ENCODE results near the gene TAS1R1. TPM values are rescaled to one million over a fixed set of nuclear protein-coding genes. Genes with fewer than 3 reads are reported as not detected.

The TAS1R1 gene
- total and polyA plus RNA-seq, 2 experiments from 2014 or later = 0.19 TPM; not detected in 1

DNA sequence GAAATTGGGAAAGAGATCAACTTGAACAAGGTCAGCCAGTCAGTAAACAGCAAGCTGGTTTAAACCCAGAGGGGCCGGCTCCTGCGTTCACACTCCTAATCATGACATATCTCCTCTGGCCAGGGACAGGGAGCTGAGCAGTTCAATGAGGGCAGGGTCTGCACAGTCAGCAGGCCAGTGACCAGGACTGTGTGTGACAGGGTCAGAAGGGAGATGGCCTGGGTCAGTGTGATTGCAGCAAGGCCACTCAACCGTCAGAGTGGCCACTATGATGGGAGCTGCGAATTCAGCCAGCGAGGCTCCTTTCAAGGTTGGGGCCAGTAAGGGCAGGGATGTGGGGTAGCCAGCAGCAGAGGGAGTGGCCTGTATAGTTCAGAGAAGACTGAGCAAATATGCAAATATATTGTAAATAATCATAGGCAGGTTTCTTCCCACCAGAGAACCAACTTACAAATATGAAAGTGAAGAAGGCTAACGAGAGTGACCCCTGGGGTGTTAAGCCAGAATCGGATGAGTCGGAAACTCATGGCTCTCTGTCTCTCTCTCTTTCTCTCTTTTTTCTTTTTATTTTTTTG, 20.8 kb upstream of the TAS1R1 start:
- Mint-ChIP-seq H3K9me3 (no peaks in the 10 kb centered on the region), H3K36me3 (ENCODE audit: low read depth) (peaks cover 60% of the 10 kb centered on the region), H3K27me3 (ENCODE audit: insufficient read depth, low read depth, poor library complexity) (peaks cover 3% of the 10 kb centered on the region), H3K4me1 (no peaks in the 10 kb centered on the region), H3K4me3 (no peak overlapping the region), H3K27ac (no peak overlapping the region)
- no peaks in the 10 kb centered on the region for H3F3A ChIP-seq (replicated peaks; ENCODE audit: low read depth)
- no peak for ATAC-seq
- no peaks in the 10 kb centered on the region for H3K4me1 ChIP-seq (ENCODE audit: insufficient read depth)
- peaks cover 19% of the 10 kb centered on the region for H3K36me3 ChIP-seq (ENCODE audit: insufficient read depth)
- no peaks in the 10 kb centered on the region for H3K9me2 ChIP-seq (ENCODE audit: insufficient read depth)
- no peak for DNase-seq (ENCODE audit: low spot score)
- no peak overlapping the region for H3K4me2 ChIP-seq
- H3K79me2 ChIP-seq (replicated peaks; ENCODE audit: insufficient read depth) = 0 out of 2 replicates have a peak, but pooled peaks cover 17% of the 10 kb centered on the region
- H2AFZ ChIP-seq = no peak overlapping the region
- H3K27ac ChIP-seq (ENCODE audit: low read depth) = no peak overlapping the region
- no peak overlapping the region for H3K4me3 ChIP-seq
- H4K20me1 ChIP-seq (replicated peaks; ENCODE audit: insufficient read depth) = peaks cover 27% of the 10 kb centered on the region
- TF ChIP-seq JUNB (IDR thresholded peaks at IDR 0.05; ENCODE audit: unreplicated experiment) = no peak
- TF ChIP-seq, protein P1, sequence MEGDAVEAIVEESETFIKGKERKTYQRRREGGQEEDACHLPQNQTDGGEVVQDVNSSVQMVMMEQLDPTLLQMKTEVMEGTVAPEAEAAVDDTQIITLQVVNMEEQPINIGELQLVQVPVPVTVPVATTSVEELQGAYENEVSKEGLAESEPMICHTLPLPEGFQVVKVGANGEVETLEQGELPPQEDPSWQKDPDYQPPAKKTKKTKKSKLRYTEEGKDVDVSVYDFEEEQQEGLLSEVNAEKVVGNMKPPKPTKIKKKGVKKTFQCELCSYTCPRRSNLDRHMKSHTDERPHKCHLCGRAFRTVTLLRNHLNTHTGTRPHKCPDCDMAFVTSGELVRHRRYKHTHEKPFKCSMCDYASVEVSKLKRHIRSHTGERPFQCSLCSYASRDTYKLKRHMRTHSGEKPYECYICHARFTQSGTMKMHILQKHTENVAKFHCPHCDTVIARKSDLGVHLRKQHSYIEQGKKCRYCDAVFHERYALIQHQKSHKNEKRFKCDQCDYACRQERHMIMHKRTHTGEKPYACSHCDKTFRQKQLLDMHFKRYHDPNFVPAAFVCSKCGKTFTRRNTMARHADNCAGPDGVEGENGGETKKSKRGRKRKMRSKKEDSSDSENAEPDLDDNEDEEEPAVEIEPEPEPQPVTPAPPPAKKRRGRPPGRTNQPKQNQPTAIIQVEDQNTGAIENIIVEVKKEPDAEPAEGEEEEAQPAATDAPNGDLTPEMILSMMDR (conservative IDR thresholded peaks at IDR 0.05; ENCODE audit: low read depth in 2 of 2) = no peak
- TF ChIP-seq POLR2AphosphoS5 (IDR thresholded peaks at IDR 0.05; ENCODE audit: low read depth) = no peak
- TF ChIP-seq, protein P2, sequence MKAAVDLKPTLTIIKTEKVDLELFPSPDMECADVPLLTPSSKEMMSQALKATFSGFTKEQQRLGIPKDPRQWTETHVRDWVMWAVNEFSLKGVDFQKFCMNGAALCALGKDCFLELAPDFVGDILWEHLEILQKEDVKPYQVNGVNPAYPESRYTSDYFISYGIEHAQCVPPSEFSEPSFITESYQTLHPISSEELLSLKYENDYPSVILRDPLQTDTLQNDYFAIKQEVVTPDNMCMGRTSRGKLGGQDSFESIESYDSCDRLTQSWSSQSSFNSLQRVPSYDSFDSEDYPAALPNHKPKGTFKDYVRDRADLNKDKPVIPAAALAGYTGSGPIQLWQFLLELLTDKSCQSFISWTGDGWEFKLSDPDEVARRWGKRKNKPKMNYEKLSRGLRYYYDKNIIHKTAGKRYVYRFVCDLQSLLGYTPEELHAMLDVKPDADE (IDR thresholded peaks at IDR 0.05) = no peak
- TF ChIP-seq EZH2 (IDR thresholded peaks at IDR 0.05; ENCODE audit: low read depth, unreplicated experiment) = no peak
- no peak for TF ChIP-seq NANOG (IDR thresholded peaks at IDR 0.05; ENCODE audit: borderline replicate concordance)
- TF ChIP-seq ZNF331 (CRISPR knock-in tag; IDR thresholded peaks at IDR 0.05; ENCODE audit: low read depth) = no peak
- TF ChIP-seq, protein P3, sequence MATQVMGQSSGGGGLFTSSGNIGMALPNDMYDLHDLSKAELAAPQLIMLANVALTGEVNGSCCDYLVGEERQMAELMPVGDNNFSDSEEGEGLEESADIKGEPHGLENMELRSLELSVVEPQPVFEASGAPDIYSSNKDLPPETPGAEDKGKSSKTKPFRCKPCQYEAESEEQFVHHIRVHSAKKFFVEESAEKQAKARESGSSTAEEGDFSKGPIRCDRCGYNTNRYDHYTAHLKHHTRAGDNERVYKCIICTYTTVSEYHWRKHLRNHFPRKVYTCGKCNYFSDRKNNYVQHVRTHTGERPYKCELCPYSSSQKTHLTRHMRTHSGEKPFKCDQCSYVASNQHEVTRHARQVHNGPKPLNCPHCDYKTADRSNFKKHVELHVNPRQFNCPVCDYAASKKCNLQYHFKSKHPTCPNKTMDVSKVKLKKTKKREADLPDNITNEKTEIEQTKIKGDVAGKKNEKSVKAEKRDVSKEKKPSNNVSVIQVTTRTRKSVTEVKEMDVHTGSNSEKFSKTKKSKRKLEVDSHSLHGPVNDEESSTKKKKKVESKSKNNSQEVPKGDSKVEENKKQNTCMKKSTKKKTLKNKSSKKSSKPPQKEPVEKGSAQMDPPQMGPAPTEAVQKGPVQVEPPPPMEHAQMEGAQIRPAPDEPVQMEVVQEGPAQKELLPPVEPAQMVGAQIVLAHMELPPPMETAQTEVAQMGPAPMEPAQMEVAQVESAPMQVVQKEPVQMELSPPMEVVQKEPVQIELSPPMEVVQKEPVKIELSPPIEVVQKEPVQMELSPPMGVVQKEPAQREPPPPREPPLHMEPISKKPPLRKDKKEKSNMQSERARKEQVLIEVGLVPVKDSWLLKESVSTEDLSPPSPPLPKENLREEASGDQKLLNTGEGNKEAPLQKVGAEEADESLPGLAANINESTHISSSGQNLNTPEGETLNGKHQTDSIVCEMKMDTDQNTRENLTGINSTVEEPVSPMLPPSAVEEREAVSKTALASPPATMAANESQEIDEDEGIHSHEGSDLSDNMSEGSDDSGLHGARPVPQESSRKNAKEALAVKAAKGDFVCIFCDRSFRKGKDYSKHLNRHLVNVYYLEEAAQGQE (IDR thresholded peaks at IDR 0.05; ENCODE audit: unreplicated experiment) = no peak
- TF ChIP-seq STAT1 (IDR thresholded peaks at IDR 0.05; ENCODE audit: unreplicated experiment) = no peak
- TF ChIP-seq, protein P4, sequence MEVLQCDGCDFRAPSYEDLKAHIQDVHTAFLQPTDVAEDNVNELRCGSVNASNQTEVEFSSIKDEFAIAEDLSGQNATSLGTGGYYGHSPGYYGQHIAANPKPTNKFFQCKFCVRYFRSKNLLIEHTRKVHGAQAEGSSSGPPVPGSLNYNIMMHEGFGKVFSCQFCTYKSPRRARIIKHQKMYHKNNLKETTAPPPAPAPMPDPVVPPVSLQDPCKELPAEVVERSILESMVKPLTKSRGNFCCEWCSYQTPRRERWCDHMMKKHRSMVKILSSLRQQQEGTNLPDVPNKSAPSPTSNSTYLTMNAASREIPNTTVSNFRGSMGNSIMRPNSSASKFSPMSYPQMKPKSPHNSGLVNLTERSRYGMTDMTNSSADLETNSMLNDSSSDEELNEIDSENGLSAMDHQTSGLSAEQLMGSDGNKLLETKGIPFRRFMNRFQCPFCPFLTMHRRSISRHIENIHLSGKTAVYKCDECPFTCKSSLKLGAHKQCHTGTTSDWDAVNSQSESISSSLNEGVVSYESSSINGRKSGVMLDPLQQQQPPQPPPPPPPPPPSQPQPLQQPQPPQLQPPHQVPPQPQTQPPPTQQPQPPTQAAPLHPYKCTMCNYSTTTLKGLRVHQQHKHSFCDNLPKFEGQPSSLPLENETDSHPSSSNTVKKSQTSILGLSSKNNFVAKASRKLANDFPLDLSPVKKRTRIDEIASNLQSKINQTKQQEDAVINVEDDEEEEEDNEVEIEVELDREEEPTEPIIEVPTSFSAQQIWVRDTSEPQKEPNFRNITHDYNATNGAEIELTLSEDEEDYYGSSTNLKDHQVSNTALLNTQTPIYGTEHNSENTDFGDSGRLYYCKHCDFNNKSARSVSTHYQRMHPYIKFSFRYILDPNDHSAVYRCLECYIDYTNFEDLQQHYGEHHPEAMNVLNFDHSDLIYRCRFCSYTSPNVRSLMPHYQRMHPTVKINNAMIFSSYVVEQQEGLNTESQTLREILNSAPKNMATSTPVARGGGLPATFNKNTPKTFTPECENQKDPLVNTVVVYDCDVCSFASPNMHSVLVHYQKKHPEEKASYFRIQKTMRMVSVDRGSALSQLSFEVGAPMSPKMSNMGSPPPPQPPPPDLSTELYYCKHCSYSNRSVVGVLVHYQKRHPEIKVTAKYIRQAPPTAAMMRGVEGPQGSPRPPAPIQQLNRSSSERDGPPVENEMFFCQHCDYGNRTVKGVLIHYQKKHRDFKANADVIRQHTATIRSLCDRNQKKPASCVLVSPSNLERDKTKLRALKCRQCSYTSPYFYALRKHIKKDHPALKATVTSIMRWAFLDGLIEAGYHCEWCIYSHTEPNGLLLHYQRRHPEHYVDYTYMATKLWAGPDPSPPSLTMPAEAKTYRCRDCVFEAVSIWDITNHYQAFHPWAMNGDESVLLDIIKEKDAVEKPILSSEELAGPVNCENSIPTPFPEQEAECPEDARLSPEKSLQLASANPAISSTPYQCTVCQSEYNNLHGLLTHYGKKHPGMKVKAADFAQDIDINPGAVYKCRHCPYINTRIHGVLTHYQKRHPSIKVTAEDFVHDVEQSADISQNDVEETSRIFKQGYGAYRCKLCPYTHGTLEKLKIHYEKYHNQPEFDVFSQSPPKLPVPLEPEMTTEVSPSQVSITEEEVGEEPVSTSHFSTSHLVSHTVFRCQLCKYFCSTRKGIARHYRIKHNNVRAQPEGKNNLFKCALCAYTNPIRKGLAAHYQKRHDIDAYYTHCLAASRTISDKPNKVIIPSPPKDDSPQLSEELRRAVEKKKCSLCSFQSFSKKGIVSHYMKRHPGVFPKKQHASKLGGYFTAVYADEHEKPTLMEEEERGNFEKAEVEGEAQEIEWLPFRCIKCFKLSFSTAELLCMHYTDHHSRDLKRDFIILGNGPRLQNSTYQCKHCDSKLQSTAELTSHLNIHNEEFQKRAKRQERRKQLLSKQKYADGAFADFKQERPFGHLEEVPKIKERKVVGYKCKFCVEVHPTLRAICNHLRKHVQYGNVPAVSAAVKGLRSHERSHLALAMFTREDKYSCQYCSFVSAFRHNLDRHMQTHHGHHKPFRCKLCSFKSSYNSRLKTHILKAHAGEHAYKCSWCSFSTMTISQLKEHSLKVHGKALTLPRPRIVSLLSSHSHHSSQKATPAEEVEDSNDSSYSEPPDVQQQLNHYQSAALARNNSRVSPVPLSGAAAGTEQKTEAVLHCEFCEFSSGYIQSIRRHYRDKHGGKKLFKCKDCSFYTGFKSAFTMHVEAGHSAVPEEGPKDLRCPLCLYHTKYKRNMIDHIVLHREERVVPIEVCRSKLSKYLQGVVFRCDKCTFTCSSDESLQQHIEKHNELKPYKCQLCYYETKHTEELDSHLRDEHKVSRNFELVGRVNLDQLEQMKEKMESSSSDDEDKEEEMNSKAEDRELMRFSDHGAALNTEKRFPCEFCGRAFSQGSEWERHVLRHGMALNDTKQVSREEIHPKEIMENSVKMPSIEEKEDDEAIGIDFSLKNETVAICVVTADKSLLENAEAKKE (CRISPR knock-in tag; IDR thresholded peaks at IDR 0.05) = no peak
- no peaks in the 10 kb centered on the region for H3K27me3 ChIP-seq (ENCODE audit: insufficient read depth)
